H9 (cell line): ENCODE results near the gene C1orf56. TPM values are rescaled to one million over a fixed set of nuclear protein-coding genes. Genes with fewer than 3 reads are reported as not detected.

Source experiments
- DNase-seq: peaks from one replicate; pipeline ENCODE4 v3.0.0-alpha.2; 2017
- H2AFZ ChIP-seq: one replicate; pipeline ENCODE4 v1.6.1; 2013; ENCODE audit warnings: mild to moderate bottlenecking, low read length, control low read depth, moderate library complexity
- H2AK5ac ChIP-seq: 2 replicates; pipeline ENCODE4 v1.6.1; 2013; ENCODE audit warnings: low read length, control low read depth, mixed read lengths; ENCODE audit not compliant: insufficient read length
- H2BK120ac ChIP-seq: one replicate; pipeline ENCODE4 v1.6.1; 2013; ENCODE audit warnings: low read depth, mild to moderate bottlenecking, low read length, control low read depth, inconsistent platforms; ENCODE audit not compliant: poor library complexity, severe bottlenecking
- H2BK12ac ChIP-seq: 2 replicates; pipeline ENCODE4 v1.6.1; 2013; ENCODE audit warnings: low read length, control low read depth, mixed read lengths, low read depth; ENCODE audit not compliant: insufficient read length
- H2BK15ac ChIP-seq: 2 replicates; pipeline ENCODE4 v1.6.1; 2013; ENCODE audit warnings: low read depth, low read length, control low read depth
- H2BK20ac ChIP-seq: one replicate; pipeline ENCODE4 v1.6.1; 2013; ENCODE audit warnings: low read depth, mild to moderate bottlenecking, low read length, control low read depth, inconsistent platforms; ENCODE audit not compliant: poor library complexity, severe bottlenecking
- H2BK5ac ChIP-seq: 2 replicates; pipeline ENCODE4 v1.6.1; 2013; ENCODE audit warnings: low read length, control low read depth, mixed read lengths; ENCODE audit not compliant: insufficient read length
- H3K14ac ChIP-seq: 2 replicates; pipeline ENCODE4 v1.6.1; 2013; ENCODE audit warnings: low read length, control low read depth; ENCODE audit not compliant: insufficient read depth
- H3K18ac ChIP-seq: 2 replicates; pipeline ENCODE4 v1.6.1; 2013; ENCODE audit warnings: low read depth, mild to moderate bottlenecking, mixed read lengths, low read length, control low read depth; ENCODE audit not compliant: insufficient read length
- H3K23ac ChIP-seq: 2 replicates; pipeline ENCODE4 v1.6.1; 2013; ENCODE audit warnings: low read length, control low read depth, mixed read lengths, low read depth; ENCODE audit not compliant: insufficient read length
- H3K23me2 ChIP-seq: 2 replicates; pipeline ENCODE4 v1.6.1; 2013; ENCODE audit warnings: low read depth, mild to moderate bottlenecking, mixed read lengths, low read length, control low read depth; ENCODE audit not compliant: insufficient read length, poor library complexity, severe bottlenecking
- H3K27ac ChIP-seq: 2 replicates; pipeline ENCODE4 v1.5.1; 2013; ENCODE audit warnings: low read length, control low read depth, mixed read lengths, low read depth; ENCODE audit not compliant: insufficient read length
- H3K27me3 ChIP-seq: 2 replicates; pipeline ENCODE4 v1.6.1; 2013; ENCODE audit warnings: low read length, control low read depth, inconsistent platforms; ENCODE audit not compliant: insufficient read depth
- H3K4ac ChIP-seq: 2 replicates; pipeline ENCODE4 v1.6.1; 2013; ENCODE audit warnings: low read depth, mild to moderate bottlenecking, control low read depth, inconsistent platforms, low read length, moderate library complexity
- H3K4me1 ChIP-seq: 2 replicates; pipeline ENCODE4 v1.6.1; 2013; ENCODE audit warnings: low read length, control low read depth, inconsistent platforms; ENCODE audit not compliant: insufficient read depth
- H3K4me2 ChIP-seq: 2 replicates; pipeline ENCODE4 v1.6.1; 2013; ENCODE audit warnings: low read length, control low read depth, mixed read lengths; ENCODE audit not compliant: insufficient read length, insufficient read depth
- H3K56ac ChIP-seq: 2 replicates; pipeline ENCODE4 v1.6.1; 2013; ENCODE audit warnings: low read depth, mild to moderate bottlenecking, mixed read lengths, low read length, control low read depth; ENCODE audit not compliant: insufficient read length
- H3K79me1 ChIP-seq: 2 replicates; pipeline ENCODE4 v1.6.1; 2013; ENCODE audit warnings: low read depth, mild to moderate bottlenecking, moderate library complexity, low read length, control low read depth, inconsistent platforms; ENCODE audit not compliant: insufficient read depth, poor library complexity, severe bottlenecking
- H3K79me2 ChIP-seq: 2 replicates; pipeline ENCODE4 v1.6.1; 2013; ENCODE audit warnings: low read length, control low read depth, inconsistent platforms; ENCODE audit not compliant: insufficient read depth
- H3K9ac ChIP-seq: 2 replicates; pipeline ENCODE4 v1.6.1; 2013; ENCODE audit warnings: low read length, control low read depth, mixed read lengths; ENCODE audit not compliant: insufficient read length; ENCODE audit errors: extremely low read depth
- H3K9me3 ChIP-seq: one replicate; pipeline ENCODE4 v1.6.1; 2013; ENCODE audit warnings: low read depth, low read length, inconsistent platforms; ENCODE audit not compliant: control insufficient read depth
- H3T11ph ChIP-seq: one replicate; pipeline ENCODE4 v1.6.1; 2013; ENCODE audit warnings: mild to moderate bottlenecking, low read length, control low read depth, inconsistent platforms
- H4K20me1 ChIP-seq: one replicate; pipeline ENCODE4 v1.6.1; 2013; ENCODE audit not compliant: control insufficient read depth, insufficient read length, insufficient read depth
- H4K5ac ChIP-seq: 2 replicates; pipeline ENCODE4 v1.6.1; 2013; ENCODE audit warnings: low read depth, mild to moderate bottlenecking, mixed read lengths, low read length, control low read depth; ENCODE audit not compliant: insufficient read length
- H4K8ac ChIP-seq: replicated peaks from 2 replicates; pipeline ENCODE4 v1.6.1; 2013; ENCODE audit warnings: low read length, control low read depth, mixed read lengths, low read depth; ENCODE audit not compliant: insufficient read length
- H4K91ac ChIP-seq: 2 replicates; pipeline ENCODE4 v1.6.1; 2013; ENCODE audit warnings: low read depth, mild to moderate bottlenecking, moderate library complexity, mixed read lengths, low read length, control low read depth; ENCODE audit not compliant: insufficient read length
- H3K27ac Mint-ChIP-seq, 3 experiments: 2 replicates in 2 of 3; 3 replicates in 1 of 3; pipeline ENCODE4 v1.8.0; 2020 to 2021; ENCODE audit warnings: mixed read lengths in 3 of 3, mild to moderate bottlenecking in 1 of 3, moderate library complexity in 1 of 3
- H3K27me3 Mint-ChIP-seq: 2 replicates; pipeline ENCODE4 v1.8.0; 2021; ENCODE audit warnings: low read depth, mild to moderate bottlenecking, moderate library complexity, mixed read lengths
- H3K36me3 Mint-ChIP-seq, 3 experiments: 2 replicates in 2 of 3; 3 replicates in 1 of 3; pipeline ENCODE4 v1.8.0; 2020 to 2021; ENCODE audit warnings: low read depth in 3 of 3, mixed read lengths in 3 of 3; ENCODE audit not compliant: insufficient read depth in 1 of 3
- H3K4me1 Mint-ChIP-seq, 2 experiments: 2 replicates each; pipeline ENCODE4 v1.8.0; 2020; ENCODE audit warnings: mixed read lengths in 2 of 2
- H3K4me3 Mint-ChIP-seq, 2 experiments: 2 replicates in 1 of 2; 3 replicates in 1 of 2; pipeline ENCODE4 v1.8.0; 2020 to 2021; ENCODE audit warnings: mild to moderate bottlenecking in 2 of 2, mixed read lengths in 2 of 2, moderate library complexity in 1 of 2
- H3K9me3 Mint-ChIP-seq, 2 experiments: 2 replicates in 1 of 2; 3 replicates in 1 of 2; pipeline ENCODE4 v1.8.0; 2020; ENCODE audit warnings: mild to moderate bottlenecking in 2 of 2, mixed read lengths in 2 of 2, moderate library complexity in 1 of 2
- WGBS: extraction: QIAGEN DNeasy Blood & Tissue Kit; methylation state at CpG from one replicate; pipeline ENCODE4 v1.1.7; 2013; ENCODE audit warnings: missing lambda C conversion rate, low lambda C conversion rate, mixed read lengths; ENCODE audit not compliant: insufficient read length; ENCODE audit errors: extremely low coverage; 5-methylcytosine and 5-hydroxymethylcytosine counted together
- total RNA-seq: library from RNA; stranded (reverse); gene quantifications from 2 replicates; pipeline ENCODE4 v1.2.1, GENCODE V29; 2021
- TF ChIP-seq, protein P1 (sequence below): fragments of 200-600 bp; sonication (generic); conservative IDR thresholded peaks from 3 replicates; pipeline ENCODE4 v1.8.0; 2021; ENCODE audit warnings: antibody characterized with exemption, mild to moderate bottlenecking

The C1orf56 gene
- total RNA-seq, 1 experiment from 2014 or later, result 4.8 TPM

DNA sequence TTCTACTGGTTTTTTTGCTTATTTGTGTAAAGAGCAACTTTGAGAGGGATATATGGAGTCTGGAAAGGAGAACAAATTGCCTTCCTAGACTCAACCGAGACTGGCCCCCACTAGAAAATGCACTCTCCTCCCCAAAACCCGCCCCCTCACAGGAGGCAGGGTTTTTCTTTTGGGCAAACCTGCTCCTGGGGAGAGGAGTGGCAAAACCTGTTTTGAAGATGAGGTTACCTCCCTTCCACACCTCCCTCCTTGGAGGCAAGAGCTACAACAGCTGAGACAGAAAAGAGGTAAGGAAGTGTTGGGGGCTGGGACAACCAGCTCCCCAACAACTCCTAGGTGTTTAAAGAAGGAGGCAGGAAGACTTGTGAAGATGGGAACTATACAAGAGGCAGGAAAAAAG, 11.2 kb upstream of the C1orf56 start, which contains the start of gene BNIPL:
TSS of gene BNIPL (plus strand) at position 231 of the 400 bp plus-strand sequence. CDS start at position 371, 140 bp downstream.
- Histone ChIP-seq H3K18ac (no peak within 1 kb of the TSS), H3K9me3 (no peaks in the 10 kb centered on the region), H2BK5ac (no peak within 1 kb of the TSS), H3K4me2 (no peak within 1 kb of the TSS), H3T11ph (no peak within 1 kb of the TSS), H2BK15ac (no peak within 1 kb of the TSS; the same call in 1 of the 2 replicates), H4K8ac (no peak within 1 kb of the TSS), H3K4me1 (no peaks in the 10 kb centered on the region; the same call in 1 of the 2 replicates), H2BK120ac (no peak within 1 kb of the TSS), H2BK20ac (no peak within 1 kb of the TSS), H3K79me1 (no peaks in the 10 kb centered on the region), H3K27me3 (no peaks in the 10 kb centered on the region), H3K14ac (no peak within 1 kb of the TSS), H4K91ac (no peak within 1 kb of the TSS), H4K20me1 (no peaks in the 10 kb centered on the region), H3K9ac (no peak within 1 kb of the TSS), H3K23me2 (no peaks in the 10 kb centered on the region), H3K23ac (no peak within 1 kb of the TSS), H2BK12ac (no peak within 1 kb of the TSS), H3K56ac (no peak within 1 kb of the TSS), H2AK5ac (no peak within 1 kb of the TSS), H3K4ac (no peak within 1 kb of the TSS), H2AFZ (no peak within 1 kb of the TSS), H3K79me2 (no peaks in the 10 kb centered on the region), H4K5ac (no peak within 1 kb of the TSS), H3K27ac (no peak within 1 kb of the TSS)
- peak within 1 kb of the TSS in 1 of 2 experiments; percentile 16; a peak in 2 of 5 replicates for H3K4me3 Mint-ChIP-seq
- H3K36me3 Mint-ChIP-seq, result peaks cover 13 to 25% (median 14%) of the 10 kb centered on the region in 3 experiments
- peak within 1 kb of the TSS; percentile 38 to 90 (median 80); a peak in 5 of 7 replicates for H3K27ac Mint-ChIP-seq
- peaks cover 17 to 21% of the 10 kb centered on the region in 2 experiments for H3K4me1 Mint-ChIP-seq
- DNase-seq, result no peak
- WGBS, result no CpG with 5 or more reads among the region's 2 CpGs
- TF ChIP-seq, protein P1, sequence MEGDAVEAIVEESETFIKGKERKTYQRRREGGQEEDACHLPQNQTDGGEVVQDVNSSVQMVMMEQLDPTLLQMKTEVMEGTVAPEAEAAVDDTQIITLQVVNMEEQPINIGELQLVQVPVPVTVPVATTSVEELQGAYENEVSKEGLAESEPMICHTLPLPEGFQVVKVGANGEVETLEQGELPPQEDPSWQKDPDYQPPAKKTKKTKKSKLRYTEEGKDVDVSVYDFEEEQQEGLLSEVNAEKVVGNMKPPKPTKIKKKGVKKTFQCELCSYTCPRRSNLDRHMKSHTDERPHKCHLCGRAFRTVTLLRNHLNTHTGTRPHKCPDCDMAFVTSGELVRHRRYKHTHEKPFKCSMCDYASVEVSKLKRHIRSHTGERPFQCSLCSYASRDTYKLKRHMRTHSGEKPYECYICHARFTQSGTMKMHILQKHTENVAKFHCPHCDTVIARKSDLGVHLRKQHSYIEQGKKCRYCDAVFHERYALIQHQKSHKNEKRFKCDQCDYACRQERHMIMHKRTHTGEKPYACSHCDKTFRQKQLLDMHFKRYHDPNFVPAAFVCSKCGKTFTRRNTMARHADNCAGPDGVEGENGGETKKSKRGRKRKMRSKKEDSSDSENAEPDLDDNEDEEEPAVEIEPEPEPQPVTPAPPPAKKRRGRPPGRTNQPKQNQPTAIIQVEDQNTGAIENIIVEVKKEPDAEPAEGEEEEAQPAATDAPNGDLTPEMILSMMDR, result no peak
- H3K27me3 Mint-ChIP-seq, result no peaks in the 10 kb centered on the region; the same call in 1 of the 2 replicates
- H3K9me3 Mint-ChIP-seq, result no peaks in the 10 kb centered on the region
